Activated CD8-positive, alpha-beta T cell treated with anti-CD3 and anti-CD28 coated beads, Interleukin-2, amount 10 ng/mL, durations not matched to agents 7 days and 5 days (primary cell): ENCODE results near the gene QRFPR. TPM values are rescaled to one million over a fixed set of nuclear protein-coding genes. Genes with fewer than 3 reads are reported as not detected.

Experiments
- ATAC-seq: fragments of 150-1000 bp; cut with Tn5 transposase; one replicate; pipeline ENCODE4 v1.10.0; 2021; ENCODE audit warnings: moderate library complexity
- CTCF ChIA-PET: fragments of 350-600 bp; sonication (Branson Sonifier 250); formaldehyde crosslinking; loops from one replicate; lab custom pipeline; 2021; ENCODE audit warnings: antibody characterized with exemption; lab: Charles Lee
- POLR2A ChIA-PET: fragments of 350-600 bp; sonication (Branson Sonifier 250); formaldehyde crosslinking; loops from one replicate; lab custom pipeline; 2021; ENCODE audit warnings: antibody characterized with exemption; lab: Charles Lee
- DNase-seq: peaks from one replicate; pipeline ENCODE4 v3.0.0-alpha.2; 2020
- H3K27ac Mint-ChIP-seq: one replicate; pipeline ENCODE4 v1.8.0; 2021; ENCODE audit warnings: mild to moderate bottlenecking, mixed read lengths
- H3K27me3 Mint-ChIP-seq: one replicate; pipeline ENCODE4 v1.8.0; 2021; ENCODE audit warnings: low read depth, mixed read lengths
- H3K36me3 Mint-ChIP-seq: one replicate; pipeline ENCODE4 v1.8.0; 2021; ENCODE audit warnings: low read depth, mixed read lengths
- H3K4me1 Mint-ChIP-seq: one replicate; pipeline ENCODE4 v1.8.0; 2021; ENCODE audit warnings: low read depth, mixed read lengths
- H3K4me3 Mint-ChIP-seq: one replicate; pipeline ENCODE4 v1.8.0; 2021; ENCODE audit warnings: mild to moderate bottlenecking, mixed read lengths
- H3K9me3 Mint-ChIP-seq: one replicate; pipeline ENCODE4 v1.8.0; 2022; ENCODE audit warnings: mixed read lengths; ENCODE audit not compliant: insufficient read depth
- total RNA-seq, 2 experiments: library from RNA; stranded (reverse); gene quantifications; one replicate each; pipeline ENCODE4 v1.2.3, GENCODE V29; 2021

Gene QRFPR
- total RNA-seq, 2 experiments from 2014 or later = not detected

GRCh38 chr4:121377076-121377475, 3.7 kb downstream of the QRFPR start:
- DNase-seq = no peak
- ChIA-PET CTCF (no interaction called here), POLR2A (no interaction called here)
- Mint-ChIP-seq H3K36me3 (no peaks in the 10 kb centered on the region), H3K27ac (no peak overlapping the region), H3K4me3 (no peak overlapping the region), H3K9me3 (no peaks in the 10 kb centered on the region), H3K27me3 (peaks cover 55% of the 10 kb centered on the region), H3K4me1 (peaks cover 9% of the 10 kb centered on the region)
- ATAC-seq = no peak

GRCh38 chr4:121376556-121376955, 4.3 kb downstream of the QRFPR start:
- Mint-ChIP-seq H3K27ac (no peak overlapping the region), H3K4me1 (peaks cover 9% of the 10 kb centered on the region), H3K9me3 (no peaks in the 10 kb centered on the region), H3K27me3 (peaks cover 56% of the 10 kb centered on the region), H3K36me3 (no peaks in the 10 kb centered on the region), H3K4me3 (no peak overlapping the region)
- ChIA-PET CTCF (no interaction called here), POLR2A (no interaction called here)
- ATAC-seq = no peak
- DNase-seq = no peak

- CTCF ChIA-PET = no interaction called here
- H3K27ac Mint-ChIP-seq = no peak overlapping the region
- no peaks in the 10 kb centered on the region for H3K36me3 Mint-ChIP-seq
- DNase-seq (no peak), ATAC-seq (no peak)
- H3K4me3 Mint-ChIP-seq = no peak overlapping the region
- H3K9me3 Mint-ChIP-seq = no peaks in the 10 kb centered on the region
- peaks cover 9% of the 10 kb centered on the region for H3K4me1 Mint-ChIP-seq
- peaks cover 53% of the 10 kb centered on the region for H3K27me3 Mint-ChIP-seq
- POLR2A ChIA-PET = no interaction called here
These were observed 4.7 kb downstream of the QRFPR start for GRCh38 chr4:121376097-121376496.

- ChIA-PET POLR2A (no interaction called here), CTCF (no interaction called here)
- no peak overlapping the region for H3K4me3 Mint-ChIP-seq
- no peaks in the 10 kb centered on the region for H3K36me3 Mint-ChIP-seq
- ATAC-seq = no peak
- H3K27me3 Mint-ChIP-seq = peaks cover 48% of the 10 kb centered on the region
- H3K9me3 Mint-ChIP-seq = no peaks in the 10 kb centered on the region
- DNase-seq = no peak
- H3K27ac Mint-ChIP-seq = no peak overlapping the region
- peaks cover 5% of the 10 kb centered on the region for H3K4me1 Mint-ChIP-seq
These were observed 5.6 kb downstream of the QRFPR start for GRCh38 chr4:121375262-121375661.

- no peak overlapping the region for H3K4me3 Mint-ChIP-seq
- ChIA-PET POLR2A (no interaction called here), CTCF (interaction anchor here (0.9 to 1.8 kb wide), 3 partner anchors 25 to 89 kb away, joined by 3 to 6 read pairs (median 5); no protein-coding TSS in a partner anchor)
- H3K36me3 Mint-ChIP-seq = no peaks in the 10 kb centered on the region
- no peaks in the 10 kb centered on the region for H3K9me3 Mint-ChIP-seq
- no peaks in the 10 kb centered on the region for H3K4me1 Mint-ChIP-seq
- H3K27ac Mint-ChIP-seq = no peak overlapping the region
- peaks cover 35% of the 10 kb centered on the region for H3K27me3 Mint-ChIP-seq
- no peak for ATAC-seq
- DNase-seq = no peak
These were observed 7.0 kb downstream of the QRFPR start for GRCh38 chr4:121373841-121374240.

GRCh38 chr4:121370729-121371325, 10.0 kb downstream of the QRFPR start:
- H3K4me1 Mint-ChIP-seq = no peaks in the 10 kb centered on the region
- ChIA-PET CTCF (interaction anchor here (0.7 to 3.3 kb wide), 19 partner anchors 10 to 1367 kb away, joined by 3 to 34 read pairs (median 4); partner anchors contain the start of gene QRFPR), POLR2A (interaction anchor here (1.0 kb wide), 1 partner anchor 366 kb away, joined by 3 read pairs; no protein-coding TSS in a partner anchor)
- H3K27me3 Mint-ChIP-seq = peaks cover 19% of the 10 kb centered on the region
- DNase-seq (peak; percentile 51), ATAC-seq (no peak)
- H3K27ac Mint-ChIP-seq = no peak overlapping the region
- no peaks in the 10 kb centered on the region for H3K36me3 Mint-ChIP-seq
- no peaks in the 10 kb centered on the region for H3K9me3 Mint-ChIP-seq
- no peak overlapping the region for H3K4me3 Mint-ChIP-seq

- no peak overlapping the region for H3K4me3 Mint-ChIP-seq
- ATAC-seq (no peak), DNase-seq (no peak)
- no peak overlapping the region for H3K27ac Mint-ChIP-seq
- no peaks in the 10 kb centered on the region for H3K27me3 Mint-ChIP-seq
- H3K4me1 Mint-ChIP-seq = no peaks in the 10 kb centered on the region
- ChIA-PET POLR2A (no interaction called here), CTCF (interaction anchor here (5.5 kb wide), 1 partner anchor 10 kb away, joined by 34 read pairs; no protein-coding TSS in a partner anchor)
- H3K36me3 Mint-ChIP-seq = no peaks in the 10 kb centered on the region
- no peaks in the 10 kb centered on the region for H3K9me3 Mint-ChIP-seq
These were observed 20.3 kb downstream of the QRFPR start for GRCh38 chr4:121360495-121360894.

- H3K4me3 Mint-ChIP-seq = no peak overlapping the region
- POLR2A ChIA-PET = no interaction called here
- ATAC-seq = no peak
These were observed 22.3 kb downstream of the QRFPR start for GRCh38 chr4:121358473-121358872.

GRCh38 chr4:121353213-121353612, 27.6 kb downstream of the QRFPR start:
- ATAC-seq (no peak), DNase-seq (no peak)
- CTCF ChIA-PET = interaction anchor here (0.7 kb wide), 1 partner anchor 18 kb away, joined by 3 read pairs; no protein-coding TSS in a partner anchor
- no peaks in the 10 kb centered on the region for H3K9me3 Mint-ChIP-seq
- H3K27ac Mint-ChIP-seq = no peak overlapping the region
- POLR2A ChIA-PET = no interaction called here
- H3K27me3 Mint-ChIP-seq = peaks cover 21% of the 10 kb centered on the region
- no peak overlapping the region for H3K4me3 Mint-ChIP-seq
- no peaks in the 10 kb centered on the region for H3K4me1 Mint-ChIP-seq
- no peaks in the 10 kb centered on the region for H3K36me3 Mint-ChIP-seq

More at GRCh38 chr4:121358473-121358872, 22.3 kb downstream of the QRFPR start:
- Mint-ChIP-seq H3K36me3 (no peaks in the 10 kb centered on the region), H3K9me3 (no peaks in the 10 kb centered on the region), H3K27me3 (peaks cover 8% of the 10 kb centered on the region), H3K4me1 (no peaks in the 10 kb centered on the region), H3K27ac (no peak overlapping the region)
- CTCF ChIA-PET = interaction anchor here (5.5 kb wide), 1 partner anchor 12 kb away, joined by 34 read pairs; no protein-coding TSS in a partner anchor
- DNase-seq = no peak

GRCh38 chr4:121344098-121344497, 36.7 kb downstream of the QRFPR start:
- H3K27me3 Mint-ChIP-seq = peaks cover 16% of the 10 kb centered on the region
- ChIA-PET CTCF (interaction anchor here (1.0 kb wide), 1 partner anchor 152 kb away, joined by 3 read pairs; no protein-coding TSS in a partner anchor), POLR2A (no interaction called here)
- no peaks in the 10 kb centered on the region for H3K4me1 Mint-ChIP-seq
- no peak overlapping the region for H3K4me3 Mint-ChIP-seq
- H3K9me3 Mint-ChIP-seq = no peaks in the 10 kb centered on the region
- DNase-seq (no peak), ATAC-seq (no peak)
- no peaks in the 10 kb centered on the region for H3K36me3 Mint-ChIP-seq
- no peak overlapping the region for H3K27ac Mint-ChIP-seq

GRCh38 chr4:121340247-121340646, 40.6 kb downstream of the QRFPR start:
- no peak overlapping the region for H3K4me3 Mint-ChIP-seq
- ATAC-seq = no peak
- H3K27me3 Mint-ChIP-seq = peaks cover 7% of the 10 kb centered on the region
- no peak for DNase-seq
- CTCF ChIA-PET = no interaction called here
- H3K4me1 Mint-ChIP-seq = no peaks in the 10 kb centered on the region
- no peaks in the 10 kb centered on the region for H3K36me3 Mint-ChIP-seq
- POLR2A ChIA-PET = no interaction called here
- no peak overlapping the region for H3K27ac Mint-ChIP-seq
- no peaks in the 10 kb centered on the region for H3K9me3 Mint-ChIP-seq

GRCh38 chr4:121339824-121340223, 41.0 kb downstream of the QRFPR start:
- ChIA-PET CTCF (no interaction called here), POLR2A (no interaction called here)
- H3K4me1 Mint-ChIP-seq = no peaks in the 10 kb centered on the region
- H3K9me3 Mint-ChIP-seq = no peaks in the 10 kb centered on the region
- no peak overlapping the region for H3K27ac Mint-ChIP-seq
- H3K27me3 Mint-ChIP-seq = peaks cover 5% of the 10 kb centered on the region
- no peaks in the 10 kb centered on the region for H3K36me3 Mint-ChIP-seq
- no peak for DNase-seq
- H3K4me3 Mint-ChIP-seq = no peak overlapping the region
- ATAC-seq = no peak
